Vagina (tissue), 2 donors: ENCODE results near the gene C3orf20. TPM values are rescaled to one million over a fixed set of nuclear protein-coding genes. Genes with fewer than 3 reads are reported as not detected.

ENCODE experiments used
- DNase-seq, 2 donors: peaks; one replicate each; pipeline ENCODE4 v3.0.0-alpha.2; 2017; ENCODE audit errors: extremely low spot score in 2 of 2
- H3K27ac ChIP-seq: fragments of 200-600 bp; sonication (generic); one replicate; pipeline ENCODE4 v1.5.1; 2019
- H3K27me3 ChIP-seq: fragments of 200-600 bp; sonication (generic); one replicate; pipeline ENCODE4 v1.5.1; 2019
- H3K36me3 ChIP-seq, 2 donors: fragments of 200-600 bp; sonication (generic); one replicate each; pipeline ENCODE4 v1.5.1; 2017 to 2019
- H3K4me1 ChIP-seq: fragments of 200-600 bp; sonication (generic); one replicate; pipeline ENCODE4 v1.5.1; 2019
- H3K4me3 ChIP-seq, 2 donors: fragments of 200-600 bp; sonication (generic); 1 replicate in 1 of 2; 2 replicates in 1 of 2; pipeline ENCODE4 v1.5.1; 2016 to 2019
- H3K9me3 ChIP-seq: fragments of 200-600 bp; sonication (generic); one replicate; pipeline ENCODE4 v1.5.1; 2019
- POLR2A ChIP-seq, 2 donors: fragments of 450-650 bp; IDR thresholded peaks; one replicate each; pipeline ENCODE4 v1.6.1; 2017; ENCODE audit warnings: antibody characterized with exemption in 2 of 2, mild to moderate bottlenecking in 2 of 2, moderate library complexity in 2 of 2
- POLR2AphosphoS5 ChIP-seq, 2 donors: sonication (generic); formaldehyde crosslinking; IDR thresholded peaks; one replicate each; pipeline ENCODE4 v1.9.0; 2017; ENCODE audit warnings: antibody characterized with exemption in 2 of 2, mild to moderate bottlenecking in 2 of 2, low read depth in 1 of 2; ENCODE audit not compliant: insufficient read depth in 1 of 2
- intact Hi-C: fragments of 100-400 bp; cut with DNase I; formaldehyde crosslinking; loops from one replicate; pipeline ENCODE4 v1.15.1; 2023
- total RNA-seq: library from RNA; depleted of rRNA; stranded (reverse); fragments of >200 nt; gene quantifications from one replicate; pipeline ENCODE4 v1.2.3, GENCODE V29; 2016
- TF ChIP-seq, protein P1 (sequence below), 3 experiments: fragments of 450-650 bp in 2 of 3; fragments of 200-600 bp in 1 of 3; sonication (generic) in 1 of 3; IDR thresholded peaks; one replicate each; pipeline ENCODE4 v1.5.1; 2017 to 2019; ENCODE audit warnings: antibody characterized with exemption in 3 of 3, mild to moderate bottlenecking in 2 of 3, moderate library complexity in 2 of 3

The C3orf20 gene
- total RNA-seq, 1 donor from 2014 or later: 0.49 TPM

DNA sequence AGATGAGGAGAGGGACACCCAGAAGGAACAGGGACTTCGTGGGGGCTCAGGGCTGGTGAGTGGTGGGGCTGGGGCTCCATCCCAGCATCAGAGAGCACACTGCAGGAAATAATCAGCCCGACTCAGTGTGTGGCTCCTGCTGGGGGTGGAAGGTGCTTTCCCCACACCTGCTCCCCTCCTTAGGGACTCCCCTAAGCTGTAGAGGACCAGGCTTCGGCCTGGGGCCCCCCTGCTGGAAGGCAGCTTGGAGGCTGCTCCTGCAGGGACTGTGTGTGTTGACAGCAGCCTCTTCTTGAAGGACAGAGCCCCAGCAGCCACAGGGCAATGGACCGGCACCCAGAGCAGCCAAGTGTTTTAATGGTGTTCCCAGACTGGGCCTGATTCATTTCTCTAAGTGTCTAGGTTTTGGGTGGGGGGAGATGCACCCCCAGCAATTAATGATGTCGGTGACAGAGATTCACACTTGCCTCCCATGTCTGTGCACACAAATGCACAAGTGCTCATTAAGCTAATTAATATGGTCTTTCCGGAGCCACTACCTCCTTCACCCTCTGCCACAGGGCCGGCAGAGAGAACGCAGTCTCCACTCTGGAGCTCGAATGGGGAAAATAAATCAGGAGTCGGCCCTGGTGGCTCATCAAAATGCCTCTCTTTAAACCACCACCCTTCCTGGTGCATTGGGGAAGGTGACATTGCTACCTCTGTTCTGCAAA is 126.9 kb downstream of the C3orf20 start:
- no peak for TF ChIP-seq POLR2AphosphoS5 (IDR thresholded peaks at IDR 0.05; ENCODE audit: insufficient read depth in 1 of 2, low read depth in 1 of 2)
- TF ChIP-seq, protein P1, sequence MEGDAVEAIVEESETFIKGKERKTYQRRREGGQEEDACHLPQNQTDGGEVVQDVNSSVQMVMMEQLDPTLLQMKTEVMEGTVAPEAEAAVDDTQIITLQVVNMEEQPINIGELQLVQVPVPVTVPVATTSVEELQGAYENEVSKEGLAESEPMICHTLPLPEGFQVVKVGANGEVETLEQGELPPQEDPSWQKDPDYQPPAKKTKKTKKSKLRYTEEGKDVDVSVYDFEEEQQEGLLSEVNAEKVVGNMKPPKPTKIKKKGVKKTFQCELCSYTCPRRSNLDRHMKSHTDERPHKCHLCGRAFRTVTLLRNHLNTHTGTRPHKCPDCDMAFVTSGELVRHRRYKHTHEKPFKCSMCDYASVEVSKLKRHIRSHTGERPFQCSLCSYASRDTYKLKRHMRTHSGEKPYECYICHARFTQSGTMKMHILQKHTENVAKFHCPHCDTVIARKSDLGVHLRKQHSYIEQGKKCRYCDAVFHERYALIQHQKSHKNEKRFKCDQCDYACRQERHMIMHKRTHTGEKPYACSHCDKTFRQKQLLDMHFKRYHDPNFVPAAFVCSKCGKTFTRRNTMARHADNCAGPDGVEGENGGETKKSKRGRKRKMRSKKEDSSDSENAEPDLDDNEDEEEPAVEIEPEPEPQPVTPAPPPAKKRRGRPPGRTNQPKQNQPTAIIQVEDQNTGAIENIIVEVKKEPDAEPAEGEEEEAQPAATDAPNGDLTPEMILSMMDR (IDR thresholded peaks at IDR 0.05): no peak
- no peak for TF ChIP-seq POLR2A (IDR thresholded peaks at IDR 0.05)
- Histone ChIP-seq H3K36me3 (no peaks in the 10 kb centered on the region), H3K4me1 (no peaks in the 10 kb centered on the region), H3K27me3 (no peaks in the 10 kb centered on the region), H3K27ac (no peak overlapping the region), H3K4me3 (no peak overlapping the region), H3K9me3 (no peaks in the 10 kb centered on the region)
- intact Hi-C loops: no loop called here
- no peak for DNase-seq

DNA sequence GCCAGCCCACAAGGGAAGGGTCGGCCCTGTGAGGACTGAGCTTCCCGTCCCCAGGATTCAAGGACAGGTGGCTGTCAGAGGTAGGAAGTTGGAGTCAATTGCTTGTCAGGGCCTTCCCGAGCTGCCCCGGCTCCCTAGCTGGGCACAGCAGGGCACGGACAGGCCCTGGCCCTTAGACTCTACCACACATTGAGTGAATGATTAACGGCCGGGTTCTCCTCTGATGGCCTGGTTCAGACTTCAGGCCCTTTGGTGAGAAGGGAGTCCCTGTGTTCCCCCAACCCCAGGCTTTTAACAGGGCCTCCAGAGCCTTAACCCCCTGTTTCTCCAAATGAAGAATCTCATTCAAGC is 127.4 kb downstream of the C3orf20 start:
- Histone ChIP-seq H3K27ac (no peak overlapping the region), H3K27me3 (no peaks in the 10 kb centered on the region), H3K4me1 (no peaks in the 10 kb centered on the region), H3K9me3 (no peaks in the 10 kb centered on the region), H3K36me3 (no peaks in the 10 kb centered on the region), H3K4me3 (no peak overlapping the region)
- TF ChIP-seq POLR2A (IDR thresholded peaks at IDR 0.05) (no peak), POLR2AphosphoS5 (IDR thresholded peaks at IDR 0.05; ENCODE audit: insufficient read depth in 1 of 2, low read depth in 1 of 2) (no peak)
- TF ChIP-seq, protein P1 (IDR thresholded peaks at IDR 0.05): no peak
- intact Hi-C loops: no loop called here
- no peak for DNase-seq

DNA sequence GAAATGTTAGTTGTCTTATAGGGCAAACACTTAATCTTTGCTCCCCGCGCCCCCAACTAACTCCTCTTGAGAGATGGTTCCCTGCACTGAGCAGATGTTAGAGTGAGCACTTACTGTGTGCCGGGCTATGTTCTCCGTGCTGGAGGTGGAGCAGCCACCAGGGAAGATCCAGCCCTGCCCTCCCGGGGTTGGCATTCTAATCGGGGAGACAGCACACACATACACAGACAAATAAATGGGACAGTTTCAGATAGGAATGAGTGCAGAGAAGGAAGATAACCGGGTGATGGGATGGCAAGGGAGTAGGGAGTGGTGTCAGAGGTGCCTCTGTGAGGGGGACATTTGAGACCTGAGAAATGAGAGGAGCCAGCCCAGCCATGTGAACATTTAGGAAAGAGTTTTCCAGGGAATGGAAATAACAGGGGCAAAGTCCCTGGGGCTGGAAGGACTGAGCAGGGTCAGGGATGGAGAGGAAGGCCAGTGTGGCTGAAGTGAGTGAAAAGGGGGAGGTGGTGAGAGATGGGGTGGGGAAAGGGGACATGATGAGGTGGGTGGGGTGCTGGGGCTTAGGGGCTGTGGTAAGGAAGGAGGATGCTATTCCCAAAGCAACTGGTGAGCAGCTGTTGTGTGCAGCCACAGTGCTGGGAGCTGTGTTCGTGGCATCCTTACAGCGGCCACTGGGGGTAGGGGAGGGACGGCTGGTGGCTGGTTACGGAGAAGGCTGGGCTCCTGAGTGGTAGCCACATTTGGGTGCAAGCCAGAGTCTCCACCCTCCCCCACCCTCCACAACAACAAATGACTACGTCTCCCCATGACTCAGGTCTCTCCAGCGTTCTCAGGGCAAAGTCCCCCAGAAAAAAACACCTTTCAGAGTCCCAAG is 128.4 kb downstream of the C3orf20 start:
- no peak overlapping the region for H3K4me3 ChIP-seq
- no peak for TF ChIP-seq POLR2AphosphoS5 (IDR thresholded peaks at IDR 0.05; ENCODE audit: insufficient read depth in 1 of 2, low read depth in 1 of 2)
- TF ChIP-seq, protein P1 (IDR thresholded peaks at IDR 0.05): no peak
- TF ChIP-seq POLR2A (IDR thresholded peaks at IDR 0.05): no peak
- intact Hi-C loops: no loop called here
- no peak overlapping the region for H3K27ac ChIP-seq
- no peak for DNase-seq
- H3K36me3 ChIP-seq: no peaks in the 10 kb centered on the region
- H3K4me1 ChIP-seq: no peaks in the 10 kb centered on the region
- H3K27me3 ChIP-seq: no peaks in the 10 kb centered on the region
- H3K9me3 ChIP-seq: no peaks in the 10 kb centered on the region

DNA sequence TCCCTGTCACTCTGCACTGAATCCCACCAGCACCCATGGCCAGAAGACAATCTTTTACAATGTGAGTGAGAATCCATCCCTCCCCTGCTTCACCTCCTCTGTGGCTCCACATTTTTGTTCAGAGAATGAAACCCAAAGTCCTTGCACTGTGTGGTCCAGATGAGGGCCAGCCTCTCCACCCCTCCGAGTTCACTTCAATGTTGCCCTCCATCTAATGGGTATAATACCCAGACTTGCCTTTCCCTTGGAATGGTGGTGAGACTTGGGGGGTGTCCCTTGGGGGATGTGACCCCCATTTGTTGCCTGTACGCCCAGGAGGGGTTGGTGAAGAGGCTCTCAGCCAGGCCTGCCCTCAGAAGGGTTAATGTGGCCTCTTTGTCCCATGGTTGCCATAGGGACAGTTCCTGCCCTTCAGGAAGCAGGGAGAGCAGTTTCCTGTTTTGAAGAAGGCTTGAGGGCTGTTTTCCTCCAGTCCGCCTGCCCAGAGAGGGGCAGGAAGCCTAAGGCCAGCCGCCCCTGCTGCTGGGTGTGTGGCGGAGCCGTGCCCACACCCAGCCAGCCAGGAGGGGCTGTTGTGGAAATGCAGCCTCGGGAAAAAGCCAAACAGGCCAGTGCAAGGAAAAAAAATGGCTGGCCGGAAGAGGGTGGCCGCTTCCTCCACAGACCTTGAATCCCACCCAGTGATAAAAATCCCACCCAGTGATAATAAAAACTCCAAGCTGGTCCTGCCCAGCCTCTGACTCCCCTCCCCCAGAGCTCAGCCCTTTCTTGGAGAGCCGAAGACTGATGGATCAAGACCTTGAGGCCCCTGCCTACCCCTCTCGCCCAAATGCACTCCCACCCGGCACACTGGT is 129.3 kb downstream of the C3orf20 start:
- TF ChIP-seq, protein P1 (IDR thresholded peaks at IDR 0.05): no peak
- TF ChIP-seq POLR2AphosphoS5 (IDR thresholded peaks at IDR 0.05; ENCODE audit: insufficient read depth in 1 of 2, low read depth in 1 of 2): peak in 1 of 2 donors; percentile 17
- intact Hi-C loops: no loop called here
- Histone ChIP-seq H3K27me3 (no peaks in the 10 kb centered on the region), H3K27ac (no peak overlapping the region), H3K4me1 (no peaks in the 10 kb centered on the region), H3K9me3 (no peaks in the 10 kb centered on the region), H3K36me3 (no peaks in the 10 kb centered on the region), H3K4me3 (no peak overlapping the region)
- DNase-seq: no peak
